Epidermal melanocyte (primary cell): Measurements from ENCODE around the gene ZNF24.
A peak's percentile ranks its signal among the peaks of the same experiment; 100 is the strongest.

Source experiments
- DNase-seq: peaks from one replicate; pipeline ENCODE4 v3.0.0; 2011; ENCODE audit warnings: low spot score; ENCODE audit not compliant: insufficient read length

ZNF24 gene

DNA sequence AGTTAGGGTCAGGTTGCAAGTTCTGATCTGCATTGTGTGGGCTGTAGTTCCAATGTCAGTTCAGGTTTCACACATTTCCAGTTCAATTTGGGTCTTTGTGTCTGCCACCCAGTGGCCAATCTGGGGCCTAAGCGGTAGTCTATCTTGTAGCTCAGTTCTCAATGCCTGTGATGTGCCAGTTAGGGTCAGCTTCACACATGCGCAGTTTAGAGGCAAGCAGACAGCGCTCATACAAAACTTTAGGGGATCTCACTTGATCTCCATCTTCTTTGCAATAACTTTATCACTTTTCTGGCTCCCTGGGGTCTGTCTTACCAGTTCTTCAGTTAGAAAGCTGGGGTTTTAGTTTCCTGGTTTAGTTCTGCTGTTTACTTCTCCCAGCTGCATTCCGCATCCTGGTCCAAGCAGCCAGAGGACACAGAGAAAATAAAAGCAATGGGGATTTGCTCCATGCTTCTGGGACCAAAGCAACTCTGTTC is 11.0 kb upstream of the ZNF24 start:
- peak; percentile 70 for DNase-seq

DNA sequence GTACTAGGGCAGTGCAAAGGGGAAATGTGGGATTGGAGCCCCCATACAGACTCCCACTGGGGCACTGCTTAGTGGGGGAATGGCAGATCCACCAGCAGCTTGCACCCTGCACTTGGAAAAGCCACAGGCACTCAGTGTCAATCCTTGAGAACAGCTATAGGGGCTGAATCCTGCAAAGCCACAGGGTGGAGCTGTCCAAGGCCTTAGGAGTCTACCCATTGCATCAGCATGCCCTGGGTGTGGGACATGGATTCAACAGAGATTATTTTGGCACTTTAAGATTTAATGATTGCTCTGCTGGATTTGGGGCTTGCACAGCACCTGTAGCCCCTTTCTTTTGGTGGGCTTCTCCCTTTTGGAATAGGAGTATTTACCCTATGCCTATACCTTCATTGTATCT is 8.6 kb upstream of the ZNF24 start:
- no peak for DNase-seq

DNA sequence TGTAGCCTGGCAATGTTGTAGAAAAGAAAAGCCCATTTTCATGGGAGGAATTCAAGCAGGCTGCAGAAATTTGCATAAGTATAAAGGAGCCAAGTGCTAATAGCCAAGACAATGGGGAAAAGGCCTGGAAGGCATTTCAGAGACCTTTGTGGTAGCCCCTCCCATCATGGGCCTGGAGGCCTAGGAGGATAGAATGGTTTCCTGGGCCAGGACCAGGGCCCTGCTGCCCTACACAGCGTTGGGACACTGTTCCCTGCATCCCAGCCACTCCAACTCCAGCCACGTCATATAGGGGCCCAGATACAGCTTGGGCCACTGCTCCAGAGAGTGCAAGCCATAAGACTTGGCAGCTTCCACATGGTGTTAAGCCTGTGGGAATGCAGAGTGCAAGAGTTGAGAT is 8.1 kb upstream of the ZNF24 start:
- DNase-seq, result no peak

DNA sequence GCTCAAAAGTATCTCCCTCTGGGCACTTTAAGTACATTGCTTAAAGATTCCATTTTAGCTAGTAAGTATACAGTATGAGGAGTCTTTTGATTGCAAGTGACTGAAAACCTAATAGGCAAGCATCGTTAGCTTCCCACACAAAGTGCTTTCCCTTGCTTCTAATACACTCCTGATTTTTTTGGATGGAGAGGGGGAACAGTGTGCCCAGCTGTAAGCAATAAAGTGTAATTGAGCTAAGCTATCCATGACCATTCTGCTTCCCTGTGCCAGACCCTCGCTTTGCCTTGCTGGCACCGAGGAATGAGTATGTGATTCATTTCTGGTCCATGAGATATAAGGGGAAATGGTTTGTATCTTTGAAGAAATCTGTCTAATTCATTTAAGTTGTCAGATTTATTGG is 3.8 kb upstream of the ZNF24 start:
- DNase-seq, result no peak

DNA sequence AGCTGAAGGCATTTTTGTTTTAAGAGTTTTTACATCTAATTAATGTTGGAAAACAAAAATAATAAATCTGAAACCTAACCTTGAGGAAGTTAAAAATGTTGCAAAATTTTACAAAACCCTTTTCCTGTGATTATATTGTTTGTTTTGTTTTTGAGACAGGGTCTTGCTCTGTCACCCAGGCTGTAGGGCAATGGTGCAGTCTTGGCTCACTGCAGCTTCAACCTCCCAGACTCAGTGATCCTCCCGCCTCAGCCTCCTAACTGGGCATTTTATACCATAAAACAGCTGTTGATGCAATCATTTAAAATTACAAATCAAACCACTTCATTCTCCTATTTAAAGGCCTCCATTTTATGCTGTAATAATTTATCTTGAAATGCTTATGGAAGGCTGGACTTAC is 1.7 kb upstream of the ZNF24 start:
- no peak for DNase-seq

DNA sequence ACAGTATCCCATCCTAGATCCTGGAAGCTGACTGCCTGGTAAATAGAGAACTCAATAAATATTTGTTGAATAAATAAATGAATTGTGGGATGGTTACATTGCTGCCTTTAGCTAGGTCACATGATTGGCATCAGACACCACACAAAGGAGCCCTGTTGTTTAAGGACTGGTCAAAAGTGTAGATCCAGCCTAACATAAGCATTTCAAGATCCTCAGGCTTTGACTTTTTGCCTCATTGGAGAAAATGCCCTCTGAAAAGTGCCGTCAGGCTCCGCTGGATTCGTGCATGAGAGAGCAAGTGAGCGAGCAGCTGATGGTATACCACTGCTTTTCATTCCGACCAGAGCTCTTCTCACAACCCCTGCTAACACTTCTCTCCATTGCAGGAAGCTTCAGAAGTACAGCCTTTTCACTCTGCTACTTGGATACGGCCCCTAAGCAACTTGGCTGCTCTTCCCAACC is 1.3 kb upstream of the ZNF24 start:
- DNase-seq, result peak; percentile 52

DNA sequence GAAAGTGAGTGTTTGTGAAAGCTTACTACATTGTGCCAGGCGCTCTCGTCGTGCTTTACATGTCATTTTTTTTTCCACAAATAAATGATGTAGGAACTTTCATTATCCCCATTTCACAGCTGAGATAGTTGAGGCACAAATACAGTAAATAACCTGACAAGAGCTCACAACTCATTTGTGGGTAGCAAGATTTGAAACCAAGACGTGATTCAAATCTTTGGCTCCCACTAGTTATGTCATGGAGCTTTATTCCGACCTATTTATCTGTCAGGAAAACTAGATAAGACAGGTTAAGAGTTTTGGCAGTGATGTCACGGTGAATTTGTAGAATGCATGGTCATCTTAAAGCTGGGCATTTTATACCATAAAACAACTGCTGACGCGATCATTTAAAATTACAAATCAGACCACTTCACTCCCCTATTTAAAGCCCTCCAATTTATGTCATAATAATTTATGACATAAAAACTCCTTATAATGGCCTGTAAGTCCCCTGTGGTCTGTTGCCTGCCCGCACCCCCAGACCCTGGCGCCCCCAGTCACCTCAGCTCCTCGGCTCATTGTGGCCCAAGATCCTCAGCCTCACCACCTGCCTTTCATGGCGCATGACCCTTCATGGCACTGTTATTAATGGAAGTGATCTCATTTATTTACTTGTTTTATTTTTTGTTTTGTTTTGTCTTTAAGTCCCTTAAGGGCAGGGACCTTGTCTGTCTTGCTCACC is 678 bp upstream of the ZNF24 start:
- no peak for DNase-seq

DNA sequence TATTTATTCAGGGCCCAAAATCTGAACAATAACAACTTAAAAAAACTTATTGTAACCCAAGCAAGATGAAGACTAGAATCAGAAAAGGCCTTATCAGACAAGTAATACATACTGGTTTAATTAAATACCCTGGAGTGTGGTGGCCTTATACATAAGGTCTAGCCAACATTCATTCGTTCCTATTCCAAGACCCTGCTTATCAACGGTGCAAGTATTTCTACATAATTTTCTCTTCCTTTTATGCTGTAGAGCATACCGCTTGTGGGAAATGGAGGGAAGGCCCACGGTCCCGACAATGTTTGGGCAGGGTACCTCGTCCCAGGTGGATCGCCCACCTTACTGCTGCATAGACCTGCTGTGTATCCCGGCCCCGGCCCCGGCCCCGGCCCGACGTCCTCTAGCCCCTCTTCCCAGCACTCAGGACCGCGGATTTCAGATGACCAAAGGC is 708 bp downstream of the ZNF24 start:
- DNase-seq, result no peak

DNA sequence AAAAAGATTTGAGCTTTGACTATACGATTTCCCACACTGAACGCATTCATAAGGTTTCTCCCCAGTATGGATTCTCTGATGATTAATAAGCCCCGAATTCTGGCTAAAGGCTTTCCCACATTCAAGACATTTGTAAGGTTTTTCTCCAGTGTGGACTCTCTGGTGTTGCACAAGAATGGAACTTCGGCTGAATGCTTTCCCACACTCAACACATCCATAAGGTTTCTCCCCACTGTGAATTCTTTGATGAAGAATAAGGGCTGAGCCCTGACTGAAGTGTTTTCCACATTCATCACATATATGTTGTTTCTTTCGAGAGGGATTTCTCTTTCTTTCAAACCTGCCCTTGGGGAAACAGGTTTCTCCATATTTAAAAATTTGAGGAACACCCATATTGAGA is 6.9 kb downstream of the ZNF24 start:
- no peak for DNase-seq

DNA sequence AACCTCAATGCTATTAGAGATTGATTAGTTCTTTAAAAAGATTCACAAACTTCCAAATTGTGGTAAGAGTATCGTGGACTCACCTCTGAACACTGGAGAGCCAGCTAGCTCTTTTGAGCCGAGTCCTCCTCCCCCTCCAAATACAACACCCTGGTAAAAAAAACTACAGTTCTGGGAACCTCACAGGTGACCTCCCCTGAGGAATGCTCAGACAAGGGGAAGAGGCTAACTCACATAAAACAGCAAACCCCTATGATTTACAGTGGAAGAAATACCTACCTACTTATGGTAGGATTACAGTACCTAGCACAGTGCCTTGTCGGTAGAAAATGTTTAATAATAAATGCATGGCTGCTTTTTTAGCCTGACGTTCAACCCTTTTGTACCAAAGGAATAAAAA is 8.4 kb downstream of the ZNF24 start:
- DNase-seq, result no peak

DNA sequence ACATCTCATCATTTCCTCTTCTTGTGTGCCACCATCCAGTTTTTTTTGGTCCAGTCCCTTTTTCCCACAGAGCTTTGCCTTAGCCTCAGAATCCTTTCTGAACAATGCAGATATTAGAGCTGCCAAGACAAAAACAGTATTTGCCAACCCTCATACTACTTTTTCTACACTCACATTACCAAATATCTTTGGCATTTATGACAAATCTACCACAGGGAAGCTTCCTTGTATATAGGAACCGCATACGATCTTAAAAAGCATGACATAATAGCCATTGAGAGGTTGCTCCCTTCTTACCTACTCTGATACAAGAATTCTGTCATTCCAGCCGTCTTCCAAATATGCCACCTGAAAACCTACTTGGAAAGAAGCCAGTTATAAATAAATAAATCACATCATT is 9.4 kb downstream of the ZNF24 start:
- DNase-seq, result no peak

DNA sequence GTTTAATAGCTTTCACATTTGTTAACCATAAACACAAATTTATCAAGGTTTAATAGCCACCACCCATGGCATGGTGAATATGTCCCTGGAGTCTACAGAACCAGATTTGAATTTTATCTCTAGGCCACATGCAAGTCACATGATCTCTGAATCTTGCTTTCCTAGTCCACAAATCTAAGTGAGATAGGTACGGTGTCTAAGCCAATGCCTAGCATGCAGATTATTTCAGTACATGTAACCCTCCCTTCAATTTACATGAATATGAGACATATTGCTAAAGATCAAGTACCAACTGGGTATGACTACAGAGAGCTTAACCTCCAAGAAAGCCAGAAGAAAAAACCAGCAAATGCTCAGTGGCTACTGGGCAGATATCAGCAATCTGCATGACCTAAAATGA is 10.0 kb downstream of the ZNF24 start:
- no peak for DNase-seq

DNA sequence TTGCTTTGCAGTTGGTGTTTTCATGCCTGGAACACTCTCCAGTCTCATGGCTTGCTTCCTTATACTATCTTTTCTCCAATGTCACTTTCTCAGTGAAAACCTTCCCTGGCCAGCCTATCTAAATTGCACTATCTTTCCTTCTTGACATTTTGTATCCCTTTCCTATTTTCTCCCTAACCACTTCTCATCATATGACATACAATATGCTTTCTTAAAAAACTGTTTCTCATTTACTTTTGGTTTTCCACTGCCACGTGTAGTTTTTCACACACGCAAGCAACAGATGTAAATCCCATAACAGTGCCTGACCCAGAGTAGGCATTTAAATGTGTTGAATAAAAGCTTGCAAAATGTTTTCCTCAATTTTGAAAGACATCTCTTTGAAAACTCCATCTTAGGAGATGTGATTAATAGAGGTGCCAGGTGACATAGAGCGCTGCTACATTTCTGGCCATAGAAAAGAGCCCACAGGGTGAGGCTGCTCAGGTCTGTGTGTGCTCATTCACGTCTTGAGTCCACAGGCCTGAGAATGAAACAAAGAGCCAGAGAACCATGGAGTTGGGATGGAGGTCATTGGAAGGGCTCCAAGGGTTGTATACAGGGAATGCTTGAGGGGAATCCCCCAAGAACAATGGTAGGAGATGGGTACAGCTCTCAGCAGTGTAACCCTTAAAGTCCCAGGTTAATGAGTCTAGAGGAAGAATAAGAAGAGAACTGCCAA is 12.7 kb downstream of the ZNF24 start:
- DNase-seq, result no peak

DNA sequence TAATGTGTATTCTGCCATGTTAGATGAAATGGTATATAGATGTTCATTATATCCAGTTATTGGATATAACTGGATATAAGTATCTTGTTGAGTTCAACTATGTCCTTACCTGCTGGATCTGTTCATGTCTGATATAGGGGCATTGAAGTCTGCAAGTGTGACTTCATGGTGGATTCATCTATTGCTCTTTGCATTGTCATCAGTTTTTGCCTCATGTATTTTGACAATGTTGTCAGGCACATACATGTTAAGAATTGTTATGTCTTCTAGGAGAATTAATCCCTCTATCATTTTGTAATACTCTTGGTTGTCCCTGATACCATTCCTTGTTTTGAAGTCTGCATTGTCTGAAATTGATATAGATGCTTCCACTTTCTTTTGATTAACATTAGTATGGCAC is 15.4 kb downstream of the ZNF24 start:
- no peak for DNase-seq

DNA sequence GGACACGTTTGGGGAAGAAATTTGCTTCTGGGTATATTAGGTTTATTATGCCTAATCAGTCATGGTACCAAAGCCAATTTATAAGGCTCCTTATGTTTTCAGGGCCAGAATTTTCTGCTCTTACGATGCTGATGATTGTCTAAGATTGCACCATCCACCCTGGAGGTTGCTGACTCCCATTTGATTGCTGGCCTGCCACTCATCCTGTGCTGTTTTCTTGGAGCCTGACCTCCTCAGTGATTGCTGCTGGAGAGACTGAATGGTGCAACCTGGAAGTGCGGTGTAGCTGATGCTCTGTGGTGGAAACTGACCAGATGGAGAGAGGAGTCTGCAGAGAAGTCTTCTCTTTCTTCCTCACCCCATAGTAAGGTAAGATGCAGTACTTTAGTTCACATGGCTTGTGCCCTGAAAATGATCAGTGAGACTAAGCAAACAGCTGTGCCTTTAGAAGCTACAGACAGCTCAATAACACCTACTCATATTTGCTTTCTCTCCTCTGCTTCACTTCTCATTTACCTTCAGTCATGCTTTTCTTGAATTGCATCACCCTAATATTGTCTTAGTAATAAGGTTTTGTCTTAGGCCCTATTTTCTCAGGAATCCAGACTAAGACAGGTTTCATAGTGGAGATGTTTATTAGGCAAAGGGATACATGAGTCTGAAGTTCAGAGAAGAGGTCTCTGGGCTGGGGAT is 17.4 kb downstream of the ZNF24 start:
- DNase-seq, result peak; percentile 31

DNA sequence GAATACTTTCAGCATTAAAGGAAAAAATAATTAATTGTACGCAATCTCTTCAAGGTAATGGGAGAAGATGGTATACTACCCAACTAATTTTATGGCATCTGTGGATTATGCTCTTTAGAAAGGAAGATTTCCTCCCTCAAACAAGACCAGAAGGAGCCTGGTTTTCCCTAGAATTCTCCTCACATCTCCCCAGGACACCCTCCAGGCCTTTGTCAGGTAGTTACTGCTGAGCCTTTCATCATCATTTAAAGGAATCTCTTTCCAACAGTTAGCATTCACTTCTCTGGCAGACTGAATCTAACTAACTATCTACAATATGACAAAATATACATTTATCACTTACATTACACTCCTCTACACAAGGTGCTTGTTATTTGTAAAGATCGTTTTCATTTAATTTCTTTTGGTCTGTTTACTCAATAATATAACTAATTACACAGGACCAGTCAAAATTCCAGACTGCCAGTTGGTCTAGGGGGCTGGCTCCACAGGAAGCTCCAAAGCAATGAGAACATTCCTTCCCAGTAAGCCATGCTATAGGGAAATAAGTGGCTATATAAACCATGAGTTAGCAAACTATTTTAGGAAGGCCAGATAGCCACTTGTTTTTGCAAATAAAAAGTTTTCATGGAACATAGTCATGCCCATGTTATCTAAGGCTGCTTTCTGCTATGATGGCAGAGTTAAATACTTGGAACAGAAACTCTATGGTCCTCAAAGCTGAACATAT is 19.1 kb downstream of the ZNF24 start:
- no peak for DNase-seq

DNA sequence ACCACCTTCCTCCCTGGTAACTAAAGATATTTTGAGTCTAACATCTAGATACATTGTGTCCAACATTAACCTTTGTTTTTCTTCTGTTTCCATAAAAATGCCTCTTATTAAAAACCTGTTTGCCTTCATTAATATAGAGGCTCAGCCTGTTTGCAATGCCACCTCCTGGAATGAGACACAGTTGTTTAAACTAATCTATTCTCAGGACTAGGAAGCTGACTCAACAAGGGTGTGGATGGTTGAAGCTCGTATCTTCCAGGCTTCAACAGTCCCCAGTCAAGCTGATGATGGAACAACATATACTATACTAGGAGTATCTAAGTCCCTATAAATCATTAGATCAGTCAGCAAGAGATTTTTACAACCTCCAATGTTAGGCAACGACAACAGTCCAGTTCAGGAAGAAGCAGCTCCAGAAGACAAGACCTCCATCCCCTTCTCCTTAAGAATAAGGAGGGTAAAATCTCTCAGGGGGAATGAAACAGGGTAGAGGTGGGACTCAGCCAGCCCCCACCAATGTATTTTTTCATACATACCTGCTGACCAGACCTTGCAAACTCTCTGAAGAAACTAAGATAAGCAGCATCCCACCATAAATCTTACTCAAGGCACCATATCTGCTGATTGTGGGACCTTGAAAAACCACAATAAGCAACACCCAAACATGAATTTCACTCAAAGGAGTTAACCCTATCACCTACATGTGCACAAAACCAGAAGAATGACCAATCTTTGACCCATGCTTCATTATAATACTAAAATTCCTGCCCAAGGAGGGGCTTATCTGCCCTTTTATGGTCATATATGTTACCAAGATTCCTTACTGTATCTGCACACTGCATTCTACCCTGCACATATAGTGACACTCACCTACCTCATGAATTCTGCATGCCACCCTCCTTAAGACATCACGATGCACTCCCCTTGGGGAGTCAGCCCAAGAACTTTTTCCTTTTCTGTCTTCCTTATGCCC is 21.4 kb downstream of the ZNF24 start:
- no peak for DNase-seq

DNA sequence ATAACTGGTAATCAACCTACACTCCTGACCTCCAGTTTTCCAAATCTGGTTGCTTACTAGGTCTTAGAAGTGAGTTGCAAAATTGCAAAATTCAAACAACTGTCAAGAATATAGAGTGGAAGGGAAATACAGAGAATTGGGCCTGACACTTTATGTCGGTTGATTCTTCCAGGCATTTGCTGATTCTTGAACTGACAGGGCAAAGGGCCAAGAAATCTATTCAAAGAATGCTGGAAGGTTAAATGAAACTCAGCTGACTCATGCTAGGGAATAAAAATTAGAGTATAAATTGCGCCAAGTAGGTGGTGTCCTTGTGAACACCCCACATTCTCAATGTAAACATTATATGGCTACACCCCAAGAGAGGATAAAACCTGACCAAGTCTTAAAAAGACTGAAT is 32.7 kb downstream of the ZNF24 start:
- DNase-seq, result no peak

DNA sequence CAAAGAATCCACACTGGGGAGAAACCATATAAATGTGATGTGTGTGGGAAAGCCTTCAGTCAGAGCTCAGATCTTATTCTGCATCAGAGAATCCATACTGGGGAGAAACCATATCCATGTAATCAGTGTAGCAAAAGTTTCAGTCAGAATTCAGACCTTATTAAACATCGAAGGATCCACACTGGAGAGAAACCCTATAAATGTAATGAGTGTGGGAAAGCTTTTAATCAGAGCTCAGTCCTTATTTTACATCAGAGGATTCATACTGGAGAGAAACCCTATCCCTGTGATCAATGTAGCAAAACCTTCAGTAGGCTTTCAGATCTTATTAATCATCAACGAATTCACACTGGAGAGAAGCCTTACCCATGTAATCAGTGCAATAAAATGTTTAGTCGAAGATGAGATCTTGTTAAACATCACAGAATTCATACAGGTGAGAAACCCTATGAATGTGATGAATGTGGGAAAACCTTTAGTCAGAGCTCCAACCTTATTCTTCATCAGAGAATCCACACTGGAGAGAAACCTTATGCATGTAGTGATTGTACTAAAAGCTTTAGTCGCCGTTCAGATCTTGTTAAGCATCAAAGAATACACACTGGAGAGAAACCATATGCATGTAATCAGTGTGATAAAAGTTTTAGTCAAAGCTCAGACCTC is 37.5 kb downstream of the ZNF24 start:
- no peak for DNase-seq

DNA sequence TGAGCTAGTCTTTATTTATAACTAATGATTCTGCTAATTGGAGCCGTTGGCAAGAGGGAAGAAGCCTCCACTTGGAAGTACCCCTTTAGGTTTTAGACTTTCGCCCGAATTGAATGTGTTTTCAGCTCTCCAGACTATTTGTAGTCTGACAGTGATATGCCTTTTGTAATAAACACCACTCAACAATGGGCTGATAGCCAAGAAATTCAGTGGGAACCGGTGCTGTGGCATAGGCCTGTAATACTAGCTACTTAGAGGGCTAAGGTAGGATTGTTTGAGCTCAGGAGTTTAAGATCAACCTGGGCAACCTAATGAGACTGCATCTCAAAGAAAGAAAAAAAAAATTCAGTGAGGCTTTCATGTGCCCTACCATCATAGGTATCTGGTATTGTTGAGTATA is 40.6 kb downstream of the ZNF24 start:
- no peak for DNase-seq
